Measurements from ENCODE around the gene CHST11. TPM values are rescaled to one million over a fixed set of nuclear protein-coding genes. Genes with fewer than 3 reads are reported as not detected.

The CHST11 gene
- total RNA-seq, 5 donors from 2014 or later (not counting 1 experiment from before 2014, with no cell fraction given), result 49.8 to 78.3 (median 63.7) TPM

DNA sequence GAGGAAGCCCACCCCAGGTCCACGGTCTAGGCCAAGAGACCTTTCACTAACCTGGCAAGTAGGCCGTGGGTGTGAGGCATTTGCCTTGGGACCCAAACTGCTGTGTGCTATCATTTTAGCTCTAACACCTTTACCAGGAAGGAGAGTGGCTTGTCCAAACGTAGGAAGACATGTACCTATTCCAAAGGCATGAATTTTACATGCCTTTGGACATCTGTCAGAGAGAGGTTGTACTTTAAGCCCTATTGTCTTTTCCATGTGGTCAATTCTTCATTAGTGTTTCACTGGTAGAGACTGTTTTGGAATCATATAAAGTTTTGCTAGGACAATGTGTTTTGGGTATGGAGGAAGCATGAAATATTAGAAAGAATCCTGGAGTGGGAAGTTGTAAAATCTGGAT is 352.5 kb downstream of the CHST11 start:
- CTCF ChIA-PET, result no interaction called here
- Histone ChIP-seq H3K27me3 (replicated peaks in 1 of 2; ENCODE audit: control insufficient read depth in 2 of 2, extremely low read depth in 1 of 2, insufficient read depth in 2 of 2, low read length in 1 of 2) (no peaks in the 10 kb centered on the region), H3K27ac (ENCODE audit: low read length) (no peak overlapping the region), H3K36me3 (ENCODE audit: control insufficient read depth in 2 of 2, extremely low read depth in 1 of 2, insufficient read depth in 1 of 2, low read length in 1 of 2) (no peaks in the 10 kb centered on the region), H3K4me3 (ENCODE audit: control insufficient read depth in 1 of 2, extremely low read depth in 1 of 2, low read length in 1 of 2) (no peak overlapping the region), H3K9me3 (no peaks in the 10 kb centered on the region), H3K4me1 (ENCODE audit: control insufficient read depth in 1 of 2, extremely low read depth in 1 of 2, insufficient read depth in 2 of 2, low read length in 2 of 2) (no peaks in the 10 kb centered on the region)
- ATAC-seq (replicated peaks in 1 of 4), result no peak
- H3K9me3 Mint-ChIP-seq, result no peaks in the 10 kb centered on the region
- no peaks in the 10 kb centered on the region for H3K27me3 Mint-ChIP-seq
- no peak for DNase-seq
- no peak overlapping the region for H3K4me3 Mint-ChIP-seq
- no peaks in the 10 kb centered on the region for H3K4me1 Mint-ChIP-seq
- WGBS (ENCODE audit: insufficient coverage), result no CpG with 5 or more reads among the region's 3 CpGs
- H3K27ac Mint-ChIP-seq, result no peak overlapping the region
- H3K36me3 Mint-ChIP-seq, result no peaks in the 10 kb centered on the region
- POLR2A ChIA-PET, result no interaction called here

DNA sequence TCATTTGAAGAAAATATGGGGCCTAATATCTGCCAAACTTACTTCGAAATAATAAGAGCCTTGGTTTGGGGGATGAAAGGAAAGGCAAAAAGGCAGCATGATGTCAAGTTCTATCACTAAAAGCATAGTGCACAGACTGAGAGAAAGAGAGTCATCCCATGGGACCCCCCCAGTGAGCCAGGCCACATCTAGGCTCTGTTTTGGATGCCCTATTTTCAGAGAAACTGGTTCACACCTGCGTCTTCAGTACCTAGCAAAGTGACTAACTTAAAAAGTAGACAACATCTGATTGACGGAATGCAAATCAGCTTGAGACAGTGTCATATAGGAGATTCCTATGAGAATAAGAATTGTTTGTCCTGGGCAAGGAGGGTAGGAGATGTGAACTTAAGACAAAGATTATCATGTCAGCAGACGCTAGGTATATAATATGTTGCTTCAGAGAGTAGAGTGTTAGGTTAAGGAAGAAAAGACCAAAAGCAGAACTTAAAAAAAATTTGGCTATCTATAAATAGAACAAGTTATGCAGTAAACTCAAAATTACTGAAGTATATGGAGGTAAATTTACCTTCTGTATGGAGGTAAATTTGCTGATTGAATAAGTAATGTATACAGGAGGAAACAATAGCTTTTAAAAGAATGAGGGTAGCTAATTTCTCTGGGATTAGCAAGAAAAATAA is 353.1 kb downstream of the CHST11 start:
- no peaks in the 10 kb centered on the region for H3K36me3 ChIP-seq (ENCODE audit: control insufficient read depth in 2 of 2, extremely low read depth in 1 of 2, insufficient read depth in 1 of 2, low read length in 1 of 2)
- CTCF ChIA-PET, result no interaction called here
- no peak overlapping the region for H3K27ac Mint-ChIP-seq
- H3K4me3 ChIP-seq (ENCODE audit: control insufficient read depth in 1 of 2, extremely low read depth in 1 of 2, low read length in 1 of 2), result no peak overlapping the region
- no peaks in the 10 kb centered on the region for H3K4me1 Mint-ChIP-seq
- WGBS (ENCODE audit: insufficient coverage), result 90% methylated on average over 2 of the region's 4 CpGs
- H3K4me3 Mint-ChIP-seq, result no peak overlapping the region
- H3K27ac ChIP-seq (ENCODE audit: low read length), result no peak overlapping the region
- H3K27me3 Mint-ChIP-seq, result no peaks in the 10 kb centered on the region
- no peak for ATAC-seq (replicated peaks in 1 of 4)
- H3K4me1 ChIP-seq (ENCODE audit: control insufficient read depth in 1 of 2, extremely low read depth in 1 of 2, insufficient read depth in 2 of 2, low read length in 2 of 2), result no peaks in the 10 kb centered on the region
- H3K27me3 ChIP-seq (replicated peaks in 1 of 2; ENCODE audit: control insufficient read depth in 2 of 2, extremely low read depth in 1 of 2, insufficient read depth in 2 of 2, low read length in 1 of 2), result no peaks in the 10 kb centered on the region
- H3K36me3 Mint-ChIP-seq, result no peaks in the 10 kb centered on the region
- no peaks in the 10 kb centered on the region for H3K9me3 ChIP-seq
- POLR2A ChIA-PET, result interaction anchor here in 1 of 2 donors (0.6 kb wide), 1 partner anchor 18 kb away, joined by 3 read pairs; no protein-coding TSS in a partner anchor
- no peak for DNase-seq
- no peaks in the 10 kb centered on the region for H3K9me3 Mint-ChIP-seq

Other genes starting within 250 kb of the CHST11 start
- gene TXNRD1, start 241.2 kb upstream of the CHST11 start, total RNA-seq, result 10 to 100 TPM; 33.1 to 91.7 (median 68.9) TPM
- gene EID3, start 153.2 kb upstream of the CHST11 start, total RNA-seq, result 10 to 100 TPM in 2 of 5 donors, 1 to 10 TPM in 3; 5.6 to 13.0 (median 6.0) TPM

All from T-cell (primary cell).